ENCODE results near the gene ABLIM2. TPM values are rescaled to one million over a fixed set of nuclear protein-coding genes. Genes with fewer than 3 reads are reported as not detected.
A peak's percentile ranks its signal among the peaks of the same experiment; 100 is the strongest.

Gene ABLIM2
- total and polyA plus RNA-seq, 2 of the 4 experiments (the other 2 are of a cell fraction): under 0.01 to 0.10 TPM

DNA sequence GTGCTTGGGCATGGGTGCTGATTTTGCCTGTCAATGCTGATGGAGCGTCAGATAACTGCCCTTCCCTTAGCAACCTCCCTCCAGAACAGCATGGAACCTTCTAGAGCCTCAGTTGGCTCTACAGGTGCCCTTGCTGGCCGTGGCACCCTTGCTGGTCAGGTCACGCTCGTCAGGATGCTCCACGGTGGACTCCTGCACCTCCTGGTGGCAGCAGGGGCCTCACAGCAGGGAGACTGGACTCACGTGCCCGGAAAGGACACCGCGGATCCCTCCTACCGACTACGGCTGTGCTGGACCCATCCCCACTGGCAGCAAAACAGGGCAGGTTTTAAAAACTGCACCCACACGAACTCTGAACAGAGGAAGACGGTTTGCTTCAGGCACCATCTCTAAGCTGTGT lies 136.8 kb downstream of the ABLIM2 start:
- Histone ChIP-seq H3K9me3 (ENCODE audit: control insufficient read depth, insufficient read depth, low read length) (no peaks in the 10 kb centered on the region), H2AFZ (replicated peaks; ENCODE audit: low read length, poor library complexity) (no peak overlapping the region), H2AK9ac (replicated peaks; ENCODE audit: low read depth, low read length, poor library complexity) (no peak overlapping the region), H3K56ac (ENCODE audit: extremely low read depth, insufficient read depth, low read length) (no peak overlapping the region), H4K20me1 (ENCODE audit: insufficient read depth, low read length) (no peaks in the 10 kb centered on the region), H4K91ac (ENCODE audit: insufficient read depth, low read depth, low read length) (no peak overlapping the region), H3K27ac (ENCODE audit: insufficient read depth, low read length) (no peak overlapping the region), H2BK120ac (ENCODE audit: low read depth, low read length) (no peak overlapping the region), H3K4ac (ENCODE audit: low read depth, low read length) (no peak overlapping the region), H2BK20ac (ENCODE audit: low read depth, low read length) (no peak overlapping the region), H4K8ac (ENCODE audit: low read depth in 2 of 2, low read length in 2 of 2) (no peak overlapping the region), H3K9ac (ENCODE audit: low read depth, low read length) (no peak overlapping the region), H3K9me1 (ENCODE audit: insufficient read depth, low read length) (no peaks in the 10 kb centered on the region), H2BK15ac (ENCODE audit: low read depth, low read length) (no peak overlapping the region), H3K23ac (ENCODE audit: low read depth, low read length) (no peak overlapping the region), H2BK5ac (ENCODE audit: low read depth, low read length, poor library complexity, severe bottlenecking) (no peak overlapping the region), H3K14ac (replicated peaks; ENCODE audit: low read depth, low read length) (no peak overlapping the region), H3K79me1 (ENCODE audit: low read depth in 1 of 2, low read length in 2 of 2) (no peaks in the 10 kb centered on the region), H3K36me3 (ENCODE audit: control insufficient read depth, insufficient read depth, low read length) (no peaks in the 10 kb centered on the region), H3K27me3 (ENCODE audit: control insufficient read depth, insufficient read depth, low read length) (peaks cover 63% of the 10 kb centered on the region), H3K18ac (ENCODE audit: low read depth, low read length) (no peak overlapping the region), H3K4me2 (ENCODE audit: low read depth, low read length) (no peak overlapping the region), H3K4me3 (ENCODE audit: insufficient read depth, low read depth, low read length) (no peak overlapping the region), H3K4me1 (ENCODE audit: control insufficient read depth, insufficient read depth, low read length) (no peaks in the 10 kb centered on the region), H4K5ac (ENCODE audit: low read depth, low read length) (no peak overlapping the region), H2AK5ac (ENCODE audit: low read depth, low read length) (no peak overlapping the region)
- ChIA-PET POLR2A (ENCODE audit: unreplicated experiment) (no interaction called here), CTCF (interaction anchor here (0.6 kb wide), 1 partner anchor 578 kb away, joined by 3 read pairs; no protein-coding TSS in a partner anchor)
- DNase-seq (no peak), ATAC-seq (ENCODE audit: low read depth) (no peak)
- intact Hi-C loops (cut with micrococcal nuclease) (no loop called here), dilution Hi-C loops (cut with HindIII; ENCODE audit: low sequenced_read_pairs, unreplicated experiment) (no loop called here), in situ Hi-C loops (cut with MboI; ENCODE audit: low sequenced_read_pairs) (no loop called here)
- WGBS, 2 experiments (ENCODE audit: extremely low coverage in 2 of 2, insufficient read length in 1 of 2): 69% methylated on average over 5 of the region's 13 CpGs; no CpG with 5 or more reads in 1 of the 2 experiments
- TF ChIP-seq MAZ (IDR thresholded peaks at IDR 0.05; ENCODE audit: borderline replicate concordance, low read depth, low read length) (no peak), FOS (IDR thresholded peaks at IDR 0.05; ENCODE audit: low read depth, low read length) (no peak), RCOR1 (IDR thresholded peaks at IDR 0.05; ENCODE audit: insufficient replicate concordance, low read length) (no peak), CHD1 (IDR thresholded peaks at IDR 0.05; ENCODE audit: low read depth, low read length) (no peak), NFE2L2 (IDR thresholded peaks at IDR 0.05; ENCODE audit: low read depth, low read length) (no peak), CEBPB (IDR thresholded peaks at IDR 0.05; ENCODE audit: low read depth, low read length) (no peak), MXI1 (IDR thresholded peaks at IDR 0.05; ENCODE audit: borderline replicate concordance, low read depth, low read length) (no peak), RAD21 (IDR thresholded peaks at IDR 0.05; ENCODE audit: low read length) (peak; percentile 30; the same call in 1 of the 2 replicates), RFX5 (IDR thresholded peaks at IDR 0.05; ENCODE audit: low read depth, low read length) (no peak), BHLHE40 (IDR thresholded peaks at IDR 0.05; ENCODE audit: low read depth, low read length) (peak; percentile 59; the same call in 1 of the 2 replicates), SMC3 (IDR thresholded peaks at IDR 0.05; ENCODE audit: low read depth, low read length) (peak; percentile 7; the same call in 1 of the 2 replicates), MAFK (IDR thresholded peaks at IDR 0.05; ENCODE audit: low read depth, low read length) (no peak)
- TF ChIP-seq, protein P1, sequence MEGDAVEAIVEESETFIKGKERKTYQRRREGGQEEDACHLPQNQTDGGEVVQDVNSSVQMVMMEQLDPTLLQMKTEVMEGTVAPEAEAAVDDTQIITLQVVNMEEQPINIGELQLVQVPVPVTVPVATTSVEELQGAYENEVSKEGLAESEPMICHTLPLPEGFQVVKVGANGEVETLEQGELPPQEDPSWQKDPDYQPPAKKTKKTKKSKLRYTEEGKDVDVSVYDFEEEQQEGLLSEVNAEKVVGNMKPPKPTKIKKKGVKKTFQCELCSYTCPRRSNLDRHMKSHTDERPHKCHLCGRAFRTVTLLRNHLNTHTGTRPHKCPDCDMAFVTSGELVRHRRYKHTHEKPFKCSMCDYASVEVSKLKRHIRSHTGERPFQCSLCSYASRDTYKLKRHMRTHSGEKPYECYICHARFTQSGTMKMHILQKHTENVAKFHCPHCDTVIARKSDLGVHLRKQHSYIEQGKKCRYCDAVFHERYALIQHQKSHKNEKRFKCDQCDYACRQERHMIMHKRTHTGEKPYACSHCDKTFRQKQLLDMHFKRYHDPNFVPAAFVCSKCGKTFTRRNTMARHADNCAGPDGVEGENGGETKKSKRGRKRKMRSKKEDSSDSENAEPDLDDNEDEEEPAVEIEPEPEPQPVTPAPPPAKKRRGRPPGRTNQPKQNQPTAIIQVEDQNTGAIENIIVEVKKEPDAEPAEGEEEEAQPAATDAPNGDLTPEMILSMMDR (conservative IDR thresholded peaks at IDR 0.05; ENCODE audit: low read depth, low read length): peak; percentile 23; the same call in 1 of the 2 replicates
- TF ChIP-seq, protein P2, sequence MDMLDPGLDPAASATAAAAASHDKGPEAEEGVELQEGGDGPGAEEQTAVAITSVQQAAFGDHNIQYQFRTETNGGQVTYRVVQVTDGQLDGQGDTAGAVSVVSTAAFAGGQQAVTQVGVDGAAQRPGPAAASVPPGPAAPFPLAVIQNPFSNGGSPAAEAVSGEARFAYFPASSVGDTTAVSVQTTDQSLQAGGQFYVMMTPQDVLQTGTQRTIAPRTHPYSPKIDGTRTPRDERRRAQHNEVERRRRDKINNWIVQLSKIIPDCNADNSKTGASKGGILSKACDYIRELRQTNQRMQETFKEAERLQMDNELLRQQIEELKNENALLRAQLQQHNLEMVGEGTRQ (IDR thresholded peaks at IDR 0.05; ENCODE audit: low read depth, low read length): no peak
- TF ChIP-seq, protein P3, sequence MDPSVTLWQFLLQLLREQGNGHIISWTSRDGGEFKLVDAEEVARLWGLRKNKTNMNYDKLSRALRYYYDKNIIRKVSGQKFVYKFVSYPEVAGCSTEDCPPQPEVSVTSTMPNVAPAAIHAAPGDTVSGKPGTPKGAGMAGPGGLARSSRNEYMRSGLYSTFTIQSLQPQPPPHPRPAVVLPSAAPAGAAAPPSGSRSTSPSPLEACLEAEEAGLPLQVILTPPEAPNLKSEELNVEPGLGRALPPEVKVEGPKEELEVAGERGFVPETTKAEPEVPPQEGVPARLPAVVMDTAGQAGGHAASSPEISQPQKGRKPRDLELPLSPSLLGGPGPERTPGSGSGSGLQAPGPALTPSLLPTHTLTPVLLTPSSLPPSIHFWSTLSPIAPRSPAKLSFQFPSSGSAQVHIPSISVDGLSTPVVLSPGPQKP (IDR thresholded peaks at IDR 0.05; ENCODE audit: borderline replicate concordance, low read depth, low read length): no peak
- no TSS peak for BruUV-seq (replicated peaks)
